Measurements from ENCODE around the gene RYR1.

GRCh38 chr19:38554676-38555141 lies 121.2 kb downstream of the RYR1 start:
- no peak for TF ChIP-seq CTCF (IDR thresholded peaks at IDR 0.05; ENCODE audit: low read depth, low read length, poor library complexity, severe bottlenecking)
- no peak for TF ChIP-seq EZH2phosphoT487 (IDR thresholded peaks at IDR 0.05; ENCODE audit: borderline replicate concordance, low read length)
